HG03354 (cell line): Measurements from ENCODE around the gene UVRAG.
"Not testable (repeated sequence)": the region's sequence is repeated elsewhere in the genome, so short reads cannot be mapped to it uniquely, and the experiment has no call there.

Experiments
- ATAC-seq: cut with Tn5 transposase; IDR thresholded peaks from one replicate; pipeline ENCODE4 v1.9.1; 2021; ENCODE audit warnings: mild to moderate bottlenecking; ENCODE audit not compliant: unreplicated experiment, poor library complexity, severe bottlenecking

Gene UVRAG

DNA sequence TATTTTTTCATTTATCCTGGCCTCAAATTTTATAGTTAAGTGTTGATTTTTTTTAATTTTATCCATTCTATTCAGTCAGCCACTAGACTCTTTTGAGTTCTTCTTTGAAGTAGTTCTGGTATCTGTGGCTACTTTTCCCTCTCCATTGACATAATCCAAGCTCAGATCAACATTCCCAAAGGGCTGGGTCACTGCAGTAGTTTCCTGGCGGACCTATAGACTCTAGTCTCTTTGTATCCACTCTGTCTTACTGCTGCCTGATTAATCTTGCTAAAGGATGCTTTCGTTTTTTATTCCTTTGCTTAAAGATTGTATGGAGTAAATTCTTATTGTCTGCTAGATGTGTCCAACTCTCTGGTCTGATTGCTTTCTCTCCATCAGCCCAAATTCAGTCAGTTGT is 87.6 kb downstream of the UVRAG start:
- no peak for ATAC-seq

DNA sequence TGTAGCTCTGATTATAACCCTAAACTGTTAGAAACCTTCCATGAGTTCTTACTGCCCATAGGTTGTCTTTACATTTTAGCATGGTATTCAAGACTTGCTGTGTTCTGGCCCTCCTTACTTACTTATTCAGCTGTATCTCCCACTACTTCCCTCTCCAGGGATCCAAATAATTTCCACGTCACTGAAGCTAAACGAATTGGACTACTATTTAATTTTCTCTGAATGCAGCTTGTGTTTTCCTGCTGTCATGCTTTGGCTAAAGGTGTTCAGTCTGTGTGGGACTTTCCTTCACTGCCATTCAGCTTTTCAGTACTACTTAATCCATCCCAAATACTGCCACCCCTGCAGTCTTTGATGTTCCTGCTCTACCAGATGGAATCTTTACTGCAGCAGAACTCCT is 88.3 kb downstream of the UVRAG start:
- no peak for ATAC-seq

DNA sequence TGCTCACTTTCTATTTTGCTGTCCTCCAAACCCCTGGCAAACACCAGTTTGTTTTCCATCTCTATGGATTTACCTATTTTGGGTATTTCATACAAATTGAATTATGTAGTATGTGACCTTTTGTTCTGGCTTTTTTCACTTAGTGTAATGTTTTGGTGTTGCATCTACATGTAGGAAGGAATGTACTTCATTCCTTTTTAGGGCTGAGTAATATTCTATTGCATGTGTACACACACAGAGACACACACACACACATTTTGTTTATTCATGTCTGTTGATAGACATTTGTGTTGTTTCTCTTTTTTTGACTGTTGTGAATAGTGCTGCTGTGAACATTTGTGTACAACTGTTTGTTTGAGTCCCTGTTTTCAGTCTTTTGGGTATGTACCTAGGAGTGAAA is 90.4 kb downstream of the UVRAG start:
- no peak for ATAC-seq

DNA sequence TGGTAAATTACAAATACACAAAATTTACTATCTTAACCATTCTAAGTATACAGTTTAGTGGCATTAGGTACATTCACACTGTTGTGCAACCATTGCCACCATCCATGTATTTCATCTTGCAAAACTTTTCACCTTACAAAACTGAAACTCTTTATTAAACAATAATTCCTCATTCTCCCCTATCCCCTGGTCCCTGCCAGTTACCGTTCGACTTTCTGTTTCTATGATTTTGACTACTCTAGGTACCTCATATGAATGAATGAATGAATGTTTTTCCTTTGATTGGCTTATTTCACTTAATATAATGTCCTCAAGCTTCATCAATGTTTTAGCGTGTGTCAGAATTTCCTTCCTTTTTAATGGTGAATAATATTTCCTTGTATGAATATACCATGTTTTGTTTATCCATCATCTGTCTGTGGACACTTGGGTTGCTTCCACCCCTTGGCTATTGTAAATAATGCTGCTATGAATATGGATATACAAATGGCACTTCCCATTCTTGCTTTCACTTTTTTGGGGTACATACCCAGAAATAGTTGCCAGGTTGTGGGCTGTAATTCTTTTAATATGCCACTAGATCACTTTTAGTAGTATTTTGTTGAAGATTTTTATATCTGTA is 93.0 kb downstream of the UVRAG start:
- ATAC-seq, result no peak

DNA sequence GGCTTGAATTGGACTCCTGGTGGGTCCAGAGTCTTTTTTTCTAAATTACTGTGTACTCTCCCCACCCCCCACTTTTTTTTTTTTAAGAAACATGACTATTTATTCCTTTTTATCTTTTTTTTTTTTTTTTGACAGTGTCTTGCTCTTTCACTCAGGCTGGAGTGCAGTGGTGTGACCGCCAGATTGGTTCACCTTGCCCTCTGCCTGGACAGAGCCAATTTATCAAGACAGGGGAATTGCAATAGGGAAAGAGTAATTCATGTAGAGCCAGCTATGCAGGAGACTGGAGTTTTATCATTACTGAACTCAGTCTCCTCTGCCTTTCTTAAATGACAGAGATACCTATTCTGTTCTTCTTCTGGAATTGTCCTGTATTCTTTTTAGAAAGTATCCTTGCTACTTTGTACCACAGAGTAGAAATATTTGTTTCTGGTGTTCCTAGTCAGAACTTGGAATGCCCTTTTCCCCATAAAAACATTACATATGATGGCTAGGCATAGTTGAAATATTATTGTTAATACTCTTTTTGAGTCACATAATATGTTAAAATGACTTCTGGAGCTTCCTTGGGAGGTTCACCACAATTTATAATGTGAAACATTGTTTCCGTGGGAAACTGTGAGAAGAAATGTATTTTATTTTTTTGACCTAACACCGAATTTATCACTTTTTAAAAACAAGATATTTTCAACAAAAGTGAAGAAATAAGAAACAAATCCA is 95.6 kb downstream of the UVRAG start:
- ATAC-seq, result no peak

DNA sequence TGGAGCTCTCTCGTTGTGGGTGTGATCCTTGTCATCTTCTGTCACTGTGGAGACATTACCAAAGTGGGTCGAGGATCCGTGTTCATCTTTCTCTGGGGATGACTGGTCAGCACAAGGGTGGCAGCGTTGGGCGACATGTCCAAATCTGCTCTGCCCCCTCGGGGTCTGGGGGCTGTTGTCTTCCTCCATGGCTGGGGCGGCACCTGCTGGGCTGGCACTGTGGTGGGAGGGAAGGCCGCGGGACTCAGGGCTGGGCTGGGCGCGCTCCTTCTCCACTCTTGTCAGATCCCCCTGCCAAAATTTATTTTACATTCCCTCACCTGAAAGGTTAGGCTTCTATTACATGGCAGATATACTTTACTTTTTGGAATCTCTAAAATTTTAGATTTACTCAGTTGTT is 96.4 kb downstream of the UVRAG start:
- no peak for ATAC-seq

DNA sequence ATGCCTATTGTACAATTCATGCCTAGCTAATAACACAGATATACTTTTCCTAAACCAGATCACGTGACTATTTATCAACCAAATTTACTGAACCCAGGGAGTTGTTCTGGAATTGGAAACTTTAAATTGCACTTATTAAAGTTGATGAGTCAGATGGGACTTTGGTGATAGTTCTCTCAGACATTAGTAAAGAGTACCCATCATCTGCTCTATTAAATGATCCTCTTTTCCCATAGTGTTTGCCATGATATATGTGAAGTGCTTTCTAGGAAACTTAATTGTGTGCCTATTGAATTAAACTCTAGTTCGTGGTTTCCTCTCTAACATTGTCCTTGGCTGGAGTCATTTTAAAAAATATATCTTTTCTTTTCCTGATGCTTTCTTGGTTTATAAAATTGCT is 99.0 kb downstream of the UVRAG start:
- no peak for ATAC-seq

DNA sequence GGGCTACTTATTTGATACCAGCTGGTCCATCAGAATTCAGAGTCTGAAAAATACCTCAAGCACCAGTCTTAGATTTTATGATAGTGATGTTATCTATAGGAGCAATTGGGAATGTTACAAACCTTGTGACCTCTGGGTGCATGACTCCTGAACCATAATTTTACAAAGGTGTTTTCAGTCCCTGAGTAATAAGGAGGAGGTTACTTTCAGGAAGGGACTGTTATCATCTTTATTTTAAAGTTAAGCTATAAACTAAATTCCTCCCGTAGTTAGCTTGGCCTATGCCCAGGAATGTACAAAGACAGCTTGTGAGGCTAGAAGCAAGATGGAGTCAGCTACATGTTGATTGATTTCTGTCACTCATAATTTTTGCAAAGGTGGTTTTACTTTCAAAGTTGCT is 101.9 kb downstream of the UVRAG start:
- no peak for ATAC-seq

DNA sequence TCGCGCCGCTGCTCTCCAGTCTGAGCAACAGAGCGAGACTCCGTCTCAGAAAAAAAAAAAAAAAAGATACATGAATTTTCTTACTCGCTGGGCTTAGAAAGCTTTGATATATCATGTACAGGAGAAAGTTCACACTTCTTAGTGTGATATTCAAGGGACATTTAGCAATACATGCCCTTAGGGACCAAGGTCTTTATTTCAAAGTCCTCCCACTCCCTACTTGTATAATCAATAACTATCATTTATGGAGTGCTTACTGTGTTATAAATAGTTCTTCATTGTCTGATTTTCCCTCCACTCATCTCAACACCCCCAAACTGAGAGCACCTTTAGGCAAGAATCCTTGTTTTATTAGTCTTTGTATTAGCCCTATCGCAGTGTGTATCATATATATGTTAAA is 103.3 kb downstream of the UVRAG start:
- no peak for ATAC-seq

DNA sequence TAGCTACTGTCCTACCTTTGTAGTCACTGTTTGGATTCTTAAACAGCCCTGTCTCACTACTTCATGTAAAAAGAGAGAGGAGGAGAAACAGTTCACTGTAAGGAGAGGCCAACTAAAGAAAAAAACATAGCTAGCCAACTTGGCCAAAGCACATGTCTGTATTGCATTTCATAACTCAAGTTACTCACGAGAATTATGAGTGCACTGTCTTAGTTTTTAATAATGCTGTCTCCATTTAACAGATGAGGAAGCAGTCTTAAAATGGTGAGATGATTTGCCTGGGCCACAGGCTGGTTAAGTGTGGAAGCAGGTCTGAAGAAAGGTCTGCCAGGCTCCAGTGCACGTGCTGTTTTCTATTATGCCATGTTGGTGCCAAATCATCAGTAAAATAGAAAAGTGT is 104.5 kb downstream of the UVRAG start:
- ATAC-seq, result no peak

DNA sequence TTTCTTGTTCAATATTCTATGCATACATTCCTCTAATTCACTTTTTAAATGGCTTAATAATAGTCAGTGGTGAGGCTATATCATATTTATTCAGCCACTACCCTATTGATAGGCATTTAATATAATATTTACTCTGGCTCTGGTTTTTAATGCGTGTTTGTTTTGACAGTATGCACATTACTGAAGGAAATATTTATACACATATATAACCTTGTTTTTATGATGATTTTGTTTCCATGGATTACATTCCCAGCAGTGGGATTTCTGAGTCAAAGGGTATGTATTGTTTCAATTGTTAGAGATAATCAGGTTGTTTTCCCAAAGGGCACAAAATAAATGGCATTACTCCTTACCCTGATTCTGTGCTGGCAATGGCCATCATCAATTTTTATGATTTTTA is 105.8 kb downstream of the UVRAG start:
- no peak for ATAC-seq

DNA sequence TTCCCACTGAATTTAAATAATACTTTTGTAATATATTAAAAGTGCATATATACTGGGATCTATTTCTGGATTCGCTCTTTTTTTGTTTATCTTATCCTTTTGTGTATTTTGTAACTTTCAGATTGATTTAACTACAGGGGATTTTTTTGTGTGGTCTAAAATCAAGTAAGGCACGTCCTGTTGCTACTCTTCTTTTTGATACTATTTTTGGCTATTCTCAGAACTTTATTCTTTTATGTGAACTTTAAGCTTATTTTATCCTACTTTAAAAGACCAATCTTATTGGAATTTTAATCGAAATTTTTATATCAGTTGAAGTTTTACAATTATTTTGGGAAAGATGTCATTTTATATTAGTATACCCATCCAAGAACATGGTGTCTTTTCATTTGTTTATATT is 106.8 kb downstream of the UVRAG start:
- ATAC-seq, result no peak

DNA sequence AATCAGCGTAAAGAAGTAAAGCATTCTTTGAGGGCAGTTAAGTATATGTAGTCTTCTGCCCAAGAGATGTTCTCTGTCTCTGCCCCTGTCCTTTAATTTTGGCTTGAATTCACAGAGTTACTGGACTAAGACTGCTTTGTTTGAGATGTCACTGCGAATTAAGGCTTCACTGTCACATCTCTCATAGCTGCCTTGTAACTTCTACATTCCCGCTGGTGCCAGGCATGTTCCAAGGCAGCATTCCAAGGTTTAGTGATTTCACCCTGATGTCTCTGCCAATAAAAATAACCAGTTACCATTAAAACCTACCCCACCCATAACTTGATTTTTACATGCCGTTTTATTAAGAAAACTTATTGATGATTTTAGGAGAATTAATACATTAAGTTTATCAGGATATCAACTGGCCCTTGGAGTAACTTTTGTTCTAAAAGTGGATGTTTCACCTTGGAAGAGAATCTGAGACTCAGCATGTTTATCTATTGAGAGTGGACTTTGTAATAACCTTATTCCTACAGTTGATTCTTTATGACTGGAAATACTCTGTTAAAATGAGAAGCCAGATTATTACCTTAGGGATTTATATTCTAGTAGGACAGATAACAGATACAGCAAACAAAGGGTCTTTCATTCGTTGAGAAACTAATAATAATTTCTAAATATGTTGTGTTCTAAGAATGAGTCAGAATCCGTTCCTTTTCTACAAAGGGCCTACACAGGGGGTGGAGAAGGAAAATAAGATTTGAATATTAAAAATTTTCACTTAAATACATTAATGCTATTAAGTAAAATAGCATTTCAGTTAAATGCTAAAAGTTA is 110.2 kb downstream of the UVRAG start:
- no peak for ATAC-seq

DNA sequence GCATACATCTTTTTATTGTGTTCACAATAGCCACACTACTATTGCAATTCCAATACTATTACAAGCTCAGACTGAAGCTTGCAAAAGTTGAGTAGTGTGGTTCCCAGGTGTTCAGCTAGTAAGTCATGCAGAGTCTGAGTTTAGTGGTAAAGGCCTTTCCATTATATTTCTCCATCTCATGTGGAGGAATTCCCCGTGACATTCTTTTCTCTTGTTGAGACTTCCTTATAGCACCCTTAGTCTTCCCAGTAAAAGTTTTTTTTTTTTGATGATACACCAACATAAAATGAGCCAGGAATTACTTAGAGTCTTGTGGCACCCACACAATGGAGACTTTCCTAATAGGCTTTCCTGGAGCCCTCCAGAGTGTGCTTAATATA is 110.8 kb downstream of the UVRAG start:
- no peak for ATAC-seq

DNA sequence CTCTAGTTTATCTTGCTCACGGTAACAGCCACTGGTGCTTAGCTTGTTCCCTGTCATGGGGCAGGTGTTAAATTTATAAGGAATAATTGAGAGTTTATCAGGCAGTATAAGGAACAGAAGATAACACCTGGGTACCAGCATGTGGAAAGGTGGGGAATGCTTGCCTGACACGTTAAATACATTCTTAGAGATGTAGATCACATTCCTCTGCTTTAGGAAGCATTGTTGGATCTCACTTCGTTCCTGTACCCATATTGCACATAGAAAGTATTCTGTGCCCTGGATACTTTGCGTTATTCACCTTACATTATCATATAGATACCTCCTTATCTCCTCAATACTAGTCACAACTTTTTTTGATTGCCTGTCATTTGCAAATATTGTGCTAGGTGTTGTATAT is 114.7 kb downstream of the UVRAG start:
- ATAC-seq, result no peak

DNA sequence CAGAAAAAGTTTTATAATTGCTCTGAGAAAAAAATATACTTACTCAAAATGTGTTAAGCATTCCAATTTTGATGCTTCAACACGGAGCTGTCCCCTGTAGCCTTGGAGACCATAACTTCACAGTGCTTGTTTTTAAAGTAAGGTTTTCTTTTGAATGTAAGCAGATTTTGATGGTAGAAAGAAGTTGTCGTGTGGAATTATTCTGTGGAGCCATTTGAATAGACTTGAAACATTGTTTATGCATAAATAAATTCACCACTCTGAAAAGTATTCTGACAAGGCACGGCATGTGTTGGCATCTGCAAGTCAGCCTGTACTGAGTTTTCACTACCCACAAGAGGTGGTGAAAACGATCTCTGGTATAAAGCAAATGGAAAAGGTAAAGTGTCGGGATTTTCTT is 115.5 kb downstream of the UVRAG start:
- ATAC-seq, result no peak

DNA sequence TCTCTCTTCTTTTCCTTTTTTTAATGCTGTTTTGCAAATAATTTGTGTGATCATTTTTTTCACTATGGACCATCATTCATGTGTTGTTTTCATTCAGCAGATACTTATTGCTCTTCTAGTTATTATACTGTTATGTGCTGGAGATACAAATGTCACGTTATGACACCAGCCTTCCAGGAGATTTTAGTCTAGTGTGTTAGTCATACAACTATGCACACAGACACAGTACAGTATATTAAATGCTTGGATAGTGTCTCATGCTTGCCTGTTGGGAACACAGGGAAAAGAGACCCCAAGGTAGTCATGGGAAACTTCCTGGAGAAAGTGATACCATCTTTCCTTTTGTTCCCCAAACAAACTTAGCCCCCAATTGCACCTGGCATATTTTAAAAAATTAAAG is 116.1 kb downstream of the UVRAG start:
- ATAC-seq, result no peak

DNA sequence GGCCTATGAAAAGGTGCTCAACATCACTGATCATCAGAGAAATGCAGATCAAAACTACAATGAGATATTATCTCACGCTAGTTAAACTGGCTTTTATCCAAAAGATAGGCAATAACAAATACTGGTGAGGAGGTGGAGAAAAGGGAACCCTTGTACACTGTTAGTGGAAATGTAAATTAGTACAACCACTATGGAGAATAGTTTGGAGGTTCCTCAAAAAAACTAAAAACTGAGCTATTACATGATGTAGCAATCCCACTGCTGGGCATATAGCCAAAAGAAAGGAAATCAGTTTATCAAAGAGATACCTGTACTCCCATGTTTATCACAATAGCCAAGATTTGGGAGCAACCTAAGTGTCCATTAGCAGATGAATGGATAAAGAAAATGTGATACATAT is 118.7 kb downstream of the UVRAG start:
- not testable (repeated sequence) for ATAC-seq

DNA sequence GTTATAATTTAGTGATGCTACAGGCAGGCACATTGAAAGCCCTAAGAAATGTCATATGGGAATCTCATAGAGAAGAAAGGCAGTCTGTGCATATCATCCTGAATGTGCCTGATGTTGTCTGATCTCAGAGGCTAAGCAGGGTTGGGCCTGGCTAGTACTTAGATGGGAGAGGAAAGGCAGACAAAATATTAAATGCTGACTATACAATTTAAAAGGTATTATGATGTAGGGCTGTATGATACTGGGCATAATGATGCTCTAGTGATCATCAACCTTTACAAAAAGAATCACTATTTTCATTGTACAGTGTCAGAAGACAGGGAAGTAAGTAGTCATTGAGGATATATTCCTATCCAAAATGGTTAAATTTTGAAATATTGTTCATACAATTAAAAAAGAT is 119.8 kb downstream of the UVRAG start:
- ATAC-seq, result no peak

DNA sequence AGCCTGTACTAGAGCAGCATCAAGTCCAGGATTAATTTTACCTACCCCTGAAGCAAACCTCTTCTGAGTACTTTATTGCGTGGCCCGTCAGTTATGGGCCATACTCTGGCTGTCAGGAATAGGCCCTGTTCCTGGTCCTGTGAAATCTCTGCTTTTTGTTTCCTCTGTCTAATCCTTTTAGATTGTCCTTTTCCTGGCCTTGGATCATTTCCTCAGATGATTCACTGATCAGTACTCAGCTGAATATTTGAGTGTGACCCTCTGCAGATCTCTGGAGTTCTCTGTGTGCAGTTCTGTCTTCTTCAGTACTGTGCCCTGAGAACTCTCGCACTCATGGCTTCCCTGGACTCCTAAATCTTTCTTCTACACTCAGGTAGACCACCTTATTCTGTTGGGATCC is 123.5 kb downstream of the UVRAG start:
- no peak for ATAC-seq

DNA sequence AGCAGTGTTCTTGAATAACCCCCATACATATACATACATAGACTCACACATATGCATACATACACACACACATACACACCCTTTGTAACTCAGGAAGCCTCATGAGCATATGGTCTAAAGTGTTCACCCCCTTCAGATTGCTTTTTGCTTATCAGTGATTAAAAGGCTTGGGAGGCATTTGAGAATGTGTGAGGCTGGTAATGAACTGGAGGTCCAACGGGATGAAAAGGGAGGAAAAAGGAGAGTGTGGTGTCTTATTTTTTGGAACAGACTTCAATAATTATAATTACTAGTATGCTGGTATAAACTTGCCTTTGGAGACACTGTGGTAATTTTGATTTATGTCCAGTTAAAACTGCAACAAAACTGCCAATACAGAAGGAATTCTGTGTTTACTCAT is 124.5 kb downstream of the UVRAG start:
- no peak for ATAC-seq
